Activated T-cell treated with anti-CD3 and anti-CD28 coated beads, Interleukin-2, amount 50 U/mL, for 24 hours (primary cell): Measurements from ENCODE around the gene UBE2G2.

Experiments used
- DNase-seq: peaks from one replicate; pipeline ENCODE4 v3.0.0-alpha.2; 2020
- H3K27ac Mint-ChIP-seq: 2 replicates; pipeline ENCODE4 v1.8.0; 2020; ENCODE audit warnings: mild to moderate bottlenecking, mixed read lengths
- H3K27me3 Mint-ChIP-seq: 2 replicates; pipeline ENCODE4 v1.8.0; 2020; ENCODE audit warnings: mixed read lengths
- H3K36me3 Mint-ChIP-seq: 2 replicates; pipeline ENCODE4 v1.8.0; 2020; ENCODE audit warnings: low read depth, mixed read lengths
- H3K4me1 Mint-ChIP-seq: 2 replicates; pipeline ENCODE4 v1.8.0; 2020; ENCODE audit warnings: low read depth, mixed read lengths
- H3K4me3 Mint-ChIP-seq: 2 replicates; pipeline ENCODE4 v1.8.0; 2020; ENCODE audit warnings: mild to moderate bottlenecking, moderate library complexity, mixed read lengths
- H3K9me3 Mint-ChIP-seq: 2 replicates; pipeline ENCODE4 v1.8.0; 2020; ENCODE audit warnings: mixed read lengths

Gene UBE2G2, protein sequence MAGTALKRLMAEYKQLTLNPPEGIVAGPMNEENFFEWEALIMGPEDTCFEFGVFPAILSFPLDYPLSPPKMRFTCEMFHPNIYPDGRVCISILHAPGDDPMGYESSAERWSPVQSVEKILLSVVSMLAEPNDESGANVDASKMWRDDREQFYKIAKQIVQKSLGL

DNA sequence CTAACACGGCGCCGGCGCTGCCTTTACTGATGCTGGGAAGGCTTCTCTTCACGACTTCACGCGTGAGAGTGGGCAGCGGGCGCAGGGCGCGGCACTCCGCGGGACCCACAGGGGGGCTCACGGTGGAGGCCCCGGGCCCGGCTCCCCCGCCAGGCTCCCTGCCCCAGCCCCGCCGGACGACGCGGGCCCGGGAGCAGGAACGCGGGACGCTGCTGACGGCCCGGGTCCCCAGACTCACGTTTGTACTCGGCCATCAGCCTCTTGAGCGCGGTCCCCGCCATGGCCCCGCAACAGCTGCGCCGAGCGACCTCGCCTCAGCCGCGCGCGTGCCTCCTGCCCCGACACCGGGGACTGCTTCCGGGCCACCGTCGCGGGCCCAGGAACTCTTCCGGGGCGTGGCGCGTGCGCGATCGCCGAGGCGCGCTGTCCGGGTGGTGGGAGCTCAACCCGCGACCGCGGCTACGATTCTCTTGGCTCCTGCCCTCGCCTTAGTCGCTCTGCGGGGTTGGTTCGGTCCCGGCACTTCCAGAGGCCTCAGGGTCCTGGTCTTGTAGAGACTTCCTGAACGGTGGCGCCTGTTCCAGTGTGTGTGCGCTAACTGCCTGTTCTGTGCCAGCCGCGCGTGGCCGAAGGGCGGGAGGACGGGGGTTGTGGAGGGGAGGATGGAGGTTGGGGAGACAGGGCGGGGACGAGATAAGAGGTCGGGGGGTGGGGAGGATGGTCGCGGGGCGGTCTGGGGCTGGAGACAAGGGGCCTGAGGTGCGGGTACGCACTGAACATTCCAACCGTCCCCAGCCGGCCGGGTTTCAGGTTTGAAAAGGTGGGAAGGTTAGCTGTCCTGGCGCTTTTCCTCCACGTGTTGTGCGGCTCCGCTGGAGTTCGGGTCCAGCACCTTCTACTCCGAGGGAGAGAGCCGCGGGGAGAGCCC is at the start of gene UBE2G2:
UBE2G2 (minus strand) TSS at position 353 of the 928 bp plus-strand sequence; CDS start at position 281, 72 bp downstream.
- no peaks in the 10 kb centered on the region for H3K9me3 Mint-ChIP-seq
- peaks cover 91% of the 10 kb centered on the region for H3K36me3 Mint-ChIP-seq
- H3K4me1 Mint-ChIP-seq = peaks cover 64% of the 10 kb centered on the region
- peak within 1 kb of the TSS; percentile 99 for H3K4me3 Mint-ChIP-seq
- no peaks in the 10 kb centered on the region for H3K27me3 Mint-ChIP-seq
- peak; percentile 94 for DNase-seq
- peak within 1 kb of the TSS; percentile 97 for H3K27ac Mint-ChIP-seq

GRCh38 chr21:44850905-44851657 is 49.5 kb upstream of the UBE2G2 start:
- Mint-ChIP-seq H3K9me3 (no peaks in the 10 kb centered on the region), H3K36me3 (peaks cover 73% of the 10 kb centered on the region), H3K27me3 (no peaks in the 10 kb centered on the region), H3K4me3 (no peak overlapping the region), H3K27ac (peak overlapping the region; percentile 70), H3K4me1 (peaks cover 60% of the 10 kb centered on the region)
- DNase-seq = no peak

- no peak overlapping the region for H3K27ac Mint-ChIP-seq
These were observed 48.7 kb upstream of the UBE2G2 start for GRCh38 chr21:44850208-44850800.

GRCh38 chr21:44849616-44850130 is 48.1 kb upstream of the UBE2G2 start:
- Mint-ChIP-seq H3K4me1 (peaks cover 53% of the 10 kb centered on the region), H3K36me3 (peaks cover 59% of the 10 kb centered on the region), H3K4me3 (no peak overlapping the region), H3K27ac (no peak overlapping the region), H3K27me3 (no peaks in the 10 kb centered on the region), H3K9me3 (no peaks in the 10 kb centered on the region)
- no peak for DNase-seq

More at GRCh38 chr21:44850208-44850800, 48.7 kb upstream of the UBE2G2 start:
- no peak overlapping the region for H3K4me3 Mint-ChIP-seq
- H3K27me3 Mint-ChIP-seq = no peaks in the 10 kb centered on the region
- peaks cover 59% of the 10 kb centered on the region for H3K4me1 Mint-ChIP-seq
- DNase-seq = no peak
- H3K36me3 Mint-ChIP-seq = peaks cover 65% of the 10 kb centered on the region
- H3K9me3 Mint-ChIP-seq = no peaks in the 10 kb centered on the region

DNA sequence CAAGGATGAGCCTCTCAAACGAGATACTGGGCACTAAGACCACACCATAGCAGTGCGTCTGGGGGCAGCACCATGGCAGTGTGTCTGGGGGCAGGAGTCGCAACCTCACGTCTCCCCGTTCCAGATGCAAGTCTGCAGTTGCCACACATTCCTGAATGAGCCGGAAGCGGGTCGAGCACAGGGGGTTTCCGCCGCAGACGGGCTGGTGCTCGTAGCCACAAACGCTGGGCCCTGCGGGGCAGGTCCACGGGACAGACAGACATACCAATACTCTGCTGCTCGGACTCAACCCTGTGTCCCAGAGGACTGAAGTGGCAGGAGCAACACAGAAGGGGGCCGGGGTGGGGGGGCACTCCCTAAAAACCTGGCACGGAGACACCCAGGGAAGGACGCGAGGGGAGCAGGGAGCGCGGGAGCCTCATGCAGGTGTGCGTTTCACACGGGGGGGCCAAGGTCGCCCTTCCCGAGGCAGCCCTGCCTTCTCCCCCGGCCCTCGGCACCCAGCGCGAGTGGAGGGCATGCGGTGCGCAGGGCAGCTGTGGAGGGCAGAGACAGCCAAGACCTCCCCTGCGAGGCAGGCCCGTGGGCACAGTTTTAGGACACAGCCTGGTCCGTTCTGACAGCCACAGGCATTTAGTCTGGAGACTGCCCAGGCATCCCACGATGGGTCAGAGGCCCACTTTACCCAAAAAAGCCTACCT is 47.4 kb upstream of the UBE2G2 start:
- H3K4me3 Mint-ChIP-seq = no peak overlapping the region
- H3K9me3 Mint-ChIP-seq = no peaks in the 10 kb centered on the region
- no peak for DNase-seq
- peaks cover 47% of the 10 kb centered on the region for H3K4me1 Mint-ChIP-seq
- H3K36me3 Mint-ChIP-seq = peaks cover 52% of the 10 kb centered on the region
- H3K27me3 Mint-ChIP-seq = no peaks in the 10 kb centered on the region
- no peak overlapping the region for H3K27ac Mint-ChIP-seq

- no peak overlapping the region for H3K4me3 Mint-ChIP-seq
- H3K4me1 Mint-ChIP-seq = peaks cover 34% of the 10 kb centered on the region
These were observed 45.8 kb upstream of the UBE2G2 start for GRCh38 chr21:44847261-44848056.

DNA sequence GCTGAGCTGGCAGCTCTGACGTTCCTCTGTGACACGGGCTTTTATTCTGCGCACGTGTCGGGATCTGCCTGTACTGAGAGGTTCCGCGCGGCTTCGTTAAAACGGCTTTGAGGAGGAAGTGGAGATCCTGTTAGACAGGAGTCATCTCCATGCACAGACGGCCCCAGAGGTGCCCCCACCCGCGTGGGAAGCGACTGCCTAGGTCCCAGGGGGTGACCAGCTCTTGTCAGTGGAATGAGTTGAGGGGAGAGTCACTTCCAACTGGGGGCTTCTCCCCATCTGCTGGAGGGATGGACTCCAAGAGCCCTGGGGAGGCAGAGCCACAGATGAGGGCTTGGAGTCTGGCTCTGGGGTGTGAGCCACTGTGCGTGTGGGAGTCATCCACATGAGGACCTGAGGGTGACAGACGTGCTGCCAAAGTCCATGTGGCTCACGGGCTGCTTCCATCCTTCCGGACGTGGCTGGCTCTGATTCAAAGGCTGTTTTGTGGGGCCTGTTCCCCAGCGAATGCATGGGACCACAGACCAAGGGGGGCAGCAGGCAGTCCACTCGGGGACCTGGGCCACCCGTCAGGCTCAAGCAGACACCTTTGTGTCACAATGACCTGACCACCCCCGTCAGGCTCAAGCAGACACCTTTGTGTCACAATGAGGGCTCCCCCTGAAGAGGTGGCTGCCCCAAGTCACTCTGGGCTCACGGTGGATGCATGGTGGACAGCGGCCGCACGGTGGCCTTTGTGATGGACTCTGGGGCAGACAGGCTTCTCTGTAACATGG is 45.1 kb upstream of the UBE2G2 start:
- H3K27me3 Mint-ChIP-seq = no peaks in the 10 kb centered on the region
- H3K4me1 Mint-ChIP-seq = peaks cover 27% of the 10 kb centered on the region
- H3K9me3 Mint-ChIP-seq = no peaks in the 10 kb centered on the region
- peak; percentile 62 for DNase-seq
- peak overlapping the region; percentile 72 for H3K4me3 Mint-ChIP-seq
- peak overlapping the region; percentile 75 for H3K27ac Mint-ChIP-seq
- peaks cover 31% of the 10 kb centered on the region for H3K36me3 Mint-ChIP-seq

More at GRCh38 chr21:44847261-44848056, 45.8 kb upstream of the UBE2G2 start:
- no peak for DNase-seq
- Mint-ChIP-seq H3K27me3 (no peaks in the 10 kb centered on the region), H3K27ac (no peak overlapping the region), H3K36me3 (peaks cover 38% of the 10 kb centered on the region), H3K9me3 (no peaks in the 10 kb centered on the region)

DNA sequence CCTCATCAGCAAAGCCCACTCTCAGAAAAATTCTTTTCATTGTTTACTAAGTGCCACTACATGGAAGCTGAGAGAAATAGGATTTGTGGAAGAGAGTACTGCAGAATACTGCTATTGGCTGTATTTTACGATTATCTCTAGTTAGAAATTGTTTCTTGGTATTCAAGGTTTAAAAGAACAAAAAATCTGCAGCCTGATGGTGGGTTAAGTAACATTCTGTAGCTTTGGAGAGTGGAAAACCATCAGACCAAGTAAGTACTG is 44.5 kb upstream of the UBE2G2 start:
- DNase-seq = no peak
- Mint-ChIP-seq H3K27me3 (no peaks in the 10 kb centered on the region), H3K9me3 (no peaks in the 10 kb centered on the region), H3K4me3 (peak overlapping the region; percentile 72), H3K27ac (peak overlapping the region; percentile 75), H3K4me1 (peaks cover 22% of the 10 kb centered on the region), H3K36me3 (peaks cover 26% of the 10 kb centered on the region)

- Mint-ChIP-seq H3K9me3 (no peaks in the 10 kb centered on the region), H3K4me1 (peaks cover 19% of the 10 kb centered on the region), H3K4me3 (peak overlapping the region; percentile 72), H3K36me3 (peaks cover 21% of the 10 kb centered on the region), H3K27ac (peak overlapping the region; percentile 75), H3K27me3 (no peaks in the 10 kb centered on the region)
- DNase-seq = peak; percentile 76
These were observed 44.0 kb upstream of the UBE2G2 start for GRCh38 chr21:44845418-44846223.

DNA sequence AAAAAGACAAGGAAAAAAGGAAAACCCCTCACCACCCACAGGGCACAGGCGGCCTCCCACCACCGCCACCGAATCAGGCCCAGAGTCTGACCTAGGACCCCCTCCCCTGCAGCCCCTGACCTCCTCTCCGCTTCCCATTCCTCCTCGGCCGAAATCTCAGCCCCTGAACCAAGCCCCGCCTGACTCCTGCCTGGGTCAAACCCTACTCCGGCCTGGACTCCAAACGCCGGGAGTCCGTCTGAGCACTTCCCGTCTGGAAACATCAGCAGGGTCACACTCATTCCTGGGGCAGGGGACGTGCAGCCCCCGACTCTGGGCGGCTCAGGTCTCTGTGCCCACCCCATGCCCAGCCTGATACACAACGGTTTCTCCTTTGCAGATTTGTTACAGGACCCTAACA is 42.6 kb upstream of the UBE2G2 start:
- H3K4me3 Mint-ChIP-seq = no peak overlapping the region
- H3K27ac Mint-ChIP-seq = no peak overlapping the region
- H3K36me3 Mint-ChIP-seq = peaks cover 7% of the 10 kb centered on the region
- H3K4me1 Mint-ChIP-seq = peaks cover 19% of the 10 kb centered on the region
- no peaks in the 10 kb centered on the region for H3K27me3 Mint-ChIP-seq
- no peaks in the 10 kb centered on the region for H3K9me3 Mint-ChIP-seq
- DNase-seq = no peak

DNA sequence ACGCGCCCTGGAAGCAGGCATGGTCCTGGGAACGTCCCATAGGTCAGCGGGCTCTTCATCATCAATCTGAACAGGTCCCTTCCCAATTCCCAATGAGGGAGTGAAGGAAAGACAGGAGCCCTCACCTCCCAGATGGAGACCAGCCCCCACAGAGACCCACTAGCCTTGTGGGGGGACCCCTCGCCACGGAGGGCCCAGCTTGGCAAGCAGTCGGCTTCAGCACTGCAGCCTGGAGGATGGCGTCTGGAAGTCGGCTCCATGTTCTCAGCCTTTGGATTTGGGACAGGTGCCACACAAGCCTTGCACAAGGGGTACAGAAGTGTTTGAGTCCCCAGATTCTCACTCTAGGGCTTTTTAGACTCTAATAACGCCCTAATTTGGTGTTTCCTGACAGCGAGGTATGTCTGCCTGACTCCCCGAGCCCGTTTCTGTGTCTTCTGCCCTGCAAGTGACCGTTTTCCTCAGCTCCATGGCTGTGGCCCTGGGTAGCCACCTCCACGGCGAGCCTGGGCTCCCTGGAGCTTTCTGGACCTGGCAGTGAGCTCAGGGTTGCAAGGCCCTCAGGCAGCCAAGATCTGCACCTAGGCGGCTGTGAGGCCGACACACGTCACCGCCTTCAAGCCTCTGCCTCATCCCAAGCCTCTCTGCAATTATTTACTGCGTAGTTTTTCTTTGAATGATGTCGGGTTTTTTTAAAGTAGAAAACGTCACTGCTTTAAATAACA is 41.3 kb upstream of the UBE2G2 start:
- Mint-ChIP-seq H3K36me3 (no peaks in the 10 kb centered on the region), H3K27ac (no peak overlapping the region), H3K4me3 (no peak overlapping the region), H3K4me1 (peaks cover 19% of the 10 kb centered on the region), H3K27me3 (no peaks in the 10 kb centered on the region), H3K9me3 (no peaks in the 10 kb centered on the region)
- no peak for DNase-seq

DNA sequence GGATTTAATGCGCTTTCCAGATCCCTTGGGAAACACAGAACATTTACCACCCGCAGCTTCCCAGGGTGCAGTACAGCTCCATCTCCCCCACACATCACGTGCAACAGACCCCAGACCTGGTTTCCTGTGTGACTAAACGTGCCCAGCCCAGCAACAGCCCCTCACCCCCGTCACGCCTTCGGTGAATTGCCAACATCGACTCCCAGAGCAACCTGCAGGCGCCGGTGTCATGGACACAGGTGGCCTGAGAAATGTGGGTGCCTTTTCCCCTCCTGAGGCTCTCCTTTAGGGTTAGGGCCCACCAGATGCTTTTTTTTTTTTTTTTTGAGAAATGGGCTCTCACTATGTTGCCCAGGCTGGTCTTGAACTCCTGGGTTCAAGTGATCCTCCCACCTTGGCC is 40.5 kb upstream of the UBE2G2 start:
- Mint-ChIP-seq H3K36me3 (no peaks in the 10 kb centered on the region), H3K9me3 (no peaks in the 10 kb centered on the region), H3K4me3 (no peak overlapping the region), H3K27ac (no peak overlapping the region), H3K4me1 (peaks cover 18% of the 10 kb centered on the region), H3K27me3 (no peaks in the 10 kb centered on the region)
- DNase-seq = no peak
